Subcutaneous abdominal adipose tissue (tissue), 5 donors: ENCODE data around the gene TFF2.

ENCODE experiments used
- H3K27ac ChIP-seq: one replicate; pipeline ENCODE4 v1.7.0; 2013; ENCODE audit warnings: low read depth, mild to moderate bottlenecking, inconsistent platforms, low read length, moderate library complexity
- H3K27me3 ChIP-seq, 5 donors: one replicate each; pipeline ENCODE4 v1.7.0; 2013; ENCODE audit warnings: low read length in 5 of 5, inconsistent platforms in 1 of 5; ENCODE audit not compliant: control insufficient read depth in 5 of 5, insufficient read depth in 4 of 5
- H3K36me3 ChIP-seq, 5 donors: one replicate each; pipeline ENCODE4 v1.7.0; 2013; ENCODE audit warnings: low read length in 5 of 5; ENCODE audit not compliant: control insufficient read depth in 5 of 5, insufficient read depth in 5 of 5
- H3K4me1 ChIP-seq, 5 donors: one replicate each; pipeline ENCODE4 v1.7.0; 2013; ENCODE audit warnings: low read length in 5 of 5, mild to moderate bottlenecking in 3 of 5, moderate library complexity in 1 of 5; ENCODE audit not compliant: control insufficient read depth in 5 of 5, insufficient read depth in 5 of 5
- H3K4me3 ChIP-seq, 5 donors: one replicate each; pipeline ENCODE4 v1.7.0; 2013; ENCODE audit warnings: low read length in 5 of 5, low read depth in 1 of 5
- H3K9ac ChIP-seq, 5 donors: one replicate each; pipeline ENCODE4 v1.7.0; 2013; ENCODE audit warnings: low read length in 5 of 5, mild to moderate bottlenecking in 4 of 5, moderate library complexity in 3 of 5
- H3K9me3 ChIP-seq, 5 donors: one replicate each; pipeline ENCODE4 v1.7.0; 2013; ENCODE audit warnings: low read length in 5 of 5; ENCODE audit not compliant: control insufficient read depth in 5 of 5
- donor health status: healthy.
- donor health status: healthy.
- donor health status: healthy.
- donor health status: healthy.
- donor health status: healthy.

The TFF2 gene

DNA sequence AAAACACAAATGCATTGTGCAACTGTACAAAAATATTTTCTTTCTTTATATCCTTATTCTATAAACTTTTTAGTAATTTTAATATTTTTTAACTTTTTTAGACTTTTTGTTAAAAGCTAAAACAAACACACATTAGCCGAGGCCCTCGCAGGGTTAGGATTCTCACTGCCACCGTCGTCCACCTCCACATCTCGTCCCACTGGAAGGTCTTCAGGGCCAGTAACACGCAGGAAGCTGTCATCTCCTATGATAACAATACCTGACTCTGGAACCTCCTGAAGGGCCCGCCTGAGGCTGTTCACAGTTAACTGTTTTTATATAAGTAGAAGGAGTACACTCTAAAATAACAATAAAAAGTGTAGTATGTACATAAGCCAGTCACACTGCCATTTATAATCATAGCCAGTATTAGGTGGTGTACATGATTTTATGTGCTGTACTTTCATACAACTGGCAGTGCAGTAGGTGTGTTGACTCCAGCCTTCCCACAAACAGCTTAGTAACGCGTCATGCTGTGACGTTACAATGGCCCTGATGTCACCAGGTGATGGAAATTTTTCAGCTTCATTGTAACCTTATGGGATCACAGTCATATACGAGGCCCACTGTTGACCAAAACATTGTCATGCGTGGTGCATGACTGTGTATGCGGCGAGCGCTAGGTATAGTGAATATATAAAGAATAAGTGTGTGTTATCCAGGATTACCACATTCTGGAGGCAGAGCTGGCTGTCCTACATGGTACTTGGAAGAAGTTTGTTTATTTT lies 8.8 kb downstream of the TFF2 start:
- Histone ChIP-seq H3K9me3 (no peaks in the 10 kb centered on the region), H3K27me3 (peaks cover 0 to 12% (median 4%) of the 10 kb centered on the region in 5 donors), H3K4me3 (no peak overlapping the region), H3K27ac (no peak overlapping the region), H3K9ac (no peak overlapping the region), H3K4me1 (peaks cover 0 to 8% (median 0%) of the 10 kb centered on the region in 5 donors), H3K36me3 (no peaks in the 10 kb centered on the region)

DNA sequence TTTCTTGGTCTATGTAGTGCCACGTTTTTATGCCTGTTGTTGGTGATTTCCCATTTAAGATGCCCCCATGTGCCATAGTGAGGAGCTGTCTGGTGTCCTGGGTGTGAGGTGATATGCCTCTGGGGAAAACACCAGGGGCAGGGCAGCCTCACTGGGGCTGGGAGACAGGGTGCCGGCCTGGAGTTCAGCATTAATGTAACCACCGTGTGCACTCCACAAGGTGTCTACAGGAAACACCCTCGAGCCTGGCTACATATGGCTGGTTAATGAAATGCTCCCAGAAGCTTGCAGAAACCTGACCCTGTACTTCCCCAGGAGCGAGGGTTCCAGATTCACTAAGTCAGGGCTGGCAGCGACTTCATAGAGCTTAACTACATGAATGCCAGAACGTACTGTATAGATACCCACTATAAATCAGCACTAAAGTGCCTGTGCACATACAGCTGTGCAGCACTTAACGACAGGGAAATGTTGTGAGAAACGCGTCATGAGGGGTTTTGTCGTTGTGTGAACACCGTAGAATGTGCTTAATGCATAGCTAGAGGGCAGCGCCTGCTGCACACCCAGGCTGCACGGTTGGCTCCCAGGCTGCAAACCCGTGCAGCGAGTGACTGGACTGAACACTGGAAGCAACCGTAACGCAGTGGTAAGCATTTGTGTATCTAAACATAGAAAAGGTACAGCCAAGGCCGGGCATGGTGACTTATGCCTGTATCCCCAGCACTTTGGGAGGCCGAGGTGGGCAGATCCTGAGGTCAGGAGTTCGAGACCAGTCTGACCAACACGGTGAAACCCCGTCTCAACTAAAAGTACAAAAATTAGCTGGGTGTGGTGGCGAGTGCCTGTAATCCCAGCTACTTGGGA lies 10.4 kb downstream of the TFF2 start:
- Histone ChIP-seq H3K9ac (no peak overlapping the region), H3K4me1 (peaks cover 0 to 8% (median 0%) of the 10 kb centered on the region in 5 donors), H3K4me3 (no peak overlapping the region), H3K36me3 (no peaks in the 10 kb centered on the region), H3K9me3 (no peaks in the 10 kb centered on the region), H3K27ac (no peak overlapping the region), H3K27me3 (peaks cover 0 to 16% (median 8%) of the 10 kb centered on the region in 5 donors)

DNA sequence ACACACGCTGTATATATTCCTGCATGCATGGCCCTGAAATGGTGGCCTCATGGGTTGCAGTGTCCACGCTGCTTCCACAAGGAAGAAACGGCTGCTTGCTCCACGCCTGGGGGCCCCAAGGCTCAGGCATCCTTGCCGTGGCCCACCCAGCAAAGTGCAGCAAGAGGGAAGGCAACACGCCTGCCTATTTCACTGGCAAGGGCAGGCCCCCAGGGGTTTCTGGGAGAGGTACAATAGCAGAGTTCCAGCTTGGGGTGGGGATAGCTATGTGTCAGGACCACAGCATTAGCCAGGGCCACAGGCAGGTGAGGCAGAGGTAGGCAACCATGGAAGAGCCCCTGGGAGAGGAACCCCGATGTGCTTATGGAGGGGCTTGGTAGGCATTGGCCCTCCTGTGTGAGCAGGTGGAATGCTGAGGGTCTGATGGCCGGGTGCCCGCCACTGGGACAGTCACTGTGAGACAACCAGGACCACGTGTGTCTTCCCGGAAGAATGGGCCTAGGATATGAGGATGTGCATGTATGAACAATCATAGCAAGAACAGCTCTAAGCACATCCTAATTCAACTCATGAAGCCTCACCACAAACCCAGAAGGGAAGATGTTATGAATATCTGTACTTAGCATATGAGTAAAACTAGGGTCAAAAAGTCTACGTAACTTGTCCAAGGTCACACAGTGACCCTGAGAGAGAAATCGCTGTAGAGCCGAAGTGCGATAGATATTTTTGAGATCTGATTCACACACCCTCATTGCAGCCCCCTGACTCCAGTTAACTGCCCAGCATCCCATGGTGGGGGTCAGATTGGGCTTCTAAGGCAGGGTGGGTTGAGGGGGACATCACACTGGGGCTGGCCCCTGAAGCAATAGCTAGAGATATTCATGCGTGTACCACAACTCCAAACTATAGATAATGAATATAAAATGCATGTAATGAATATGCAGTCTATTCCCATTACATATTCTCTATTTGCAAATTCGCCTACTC lies 11.8 kb downstream of the TFF2 start:
- Histone ChIP-seq H3K4me3 (no peak overlapping the region), H3K9ac (no peak overlapping the region), H3K9me3 (no peaks in the 10 kb centered on the region), H3K27me3 (peaks cover 0 to 16% (median 8%) of the 10 kb centered on the region in 5 donors), H3K4me1 (peaks cover 0 to 8% (median 0%) of the 10 kb centered on the region in 5 donors), H3K27ac (no peak overlapping the region), H3K36me3 (no peaks in the 10 kb centered on the region)

DNA sequence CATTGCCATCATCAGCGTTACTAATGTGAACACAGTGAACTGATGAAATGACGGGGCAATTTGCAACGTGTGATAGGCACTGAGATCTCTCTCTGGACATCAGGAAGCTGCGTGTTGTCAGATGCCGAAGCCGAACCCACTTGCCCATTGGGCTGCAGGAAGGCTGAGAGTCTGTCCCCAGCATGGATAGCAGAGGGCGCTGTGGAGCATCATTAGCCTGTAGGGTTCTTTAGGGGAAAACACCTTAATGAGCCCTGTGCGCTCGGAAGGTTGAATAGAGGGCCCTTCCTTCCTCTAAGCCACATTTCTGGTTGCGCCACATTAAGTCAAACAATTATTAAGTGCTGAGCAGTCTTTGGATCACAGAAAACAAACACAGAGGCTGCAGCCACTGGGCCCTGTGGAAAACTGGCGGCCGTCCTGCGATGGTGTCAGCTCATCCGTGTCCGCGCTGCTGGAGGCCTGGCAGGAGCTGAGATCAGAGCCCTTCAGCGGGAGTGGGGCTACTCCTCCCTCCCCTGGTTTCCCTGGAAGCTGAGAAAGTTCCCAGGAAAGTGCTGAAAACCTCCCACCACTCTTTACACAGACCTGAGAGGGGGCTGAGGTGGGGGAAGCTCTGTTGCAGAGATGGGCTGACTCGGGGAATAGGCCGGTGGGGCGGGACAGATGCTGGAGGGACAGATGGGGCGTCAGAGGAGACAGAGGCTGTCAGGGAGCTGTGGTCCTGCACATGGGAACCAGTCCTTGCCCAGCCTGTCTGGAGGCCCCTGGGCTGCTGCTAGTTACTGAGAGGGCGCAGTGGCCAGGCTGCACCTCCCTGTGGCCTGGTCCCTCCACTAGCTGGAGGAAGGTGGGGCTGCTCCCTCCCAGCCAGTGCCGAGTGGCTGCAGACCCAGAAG lies 12.7 kb downstream of the TFF2 start:
- Histone ChIP-seq H3K27me3 (peaks cover 0 to 17% (median 7%) of the 10 kb centered on the region in 5 donors), H3K36me3 (no peaks in the 10 kb centered on the region), H3K4me3 (peak overlapping the region in 2 of 5 donors; percentile 9 to 14), H3K9me3 (no peaks in the 10 kb centered on the region), H3K4me1 (peaks cover 0 to 8% (median 0%) of the 10 kb centered on the region in 5 donors), H3K9ac (no peak overlapping the region), H3K27ac (no peak overlapping the region)

DNA sequence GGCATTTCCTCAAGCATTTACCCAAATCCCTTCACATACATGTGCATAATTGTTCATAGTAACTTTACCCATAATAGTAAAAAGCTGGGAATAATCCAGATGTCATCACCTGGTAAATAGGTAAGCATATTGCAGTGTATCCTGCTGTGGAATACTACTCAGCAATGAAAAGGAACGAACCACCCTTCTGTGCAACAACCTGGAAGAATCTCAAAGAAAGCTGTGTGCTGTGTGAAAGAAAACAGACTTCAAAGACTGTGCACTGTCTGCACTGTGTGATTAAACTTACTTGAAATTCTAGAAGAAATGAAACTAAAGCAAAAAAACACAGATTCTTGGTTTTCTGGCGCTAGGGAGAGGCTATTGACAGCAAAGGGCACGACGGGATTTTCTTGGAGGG lies 13.5 kb downstream of the TFF2 start:
- Histone ChIP-seq H3K36me3 (no peaks in the 10 kb centered on the region), H3K4me3 (no peak overlapping the region), H3K9me3 (peaks cover 0 to 3% (median 2%) of the 10 kb centered on the region in 5 donors), H3K4me1 (peaks cover 0 to 8% (median 0%) of the 10 kb centered on the region in 5 donors), H3K27me3 (peaks cover 2 to 24% (median 7%) of the 10 kb centered on the region in 5 donors), H3K27ac (no peak overlapping the region), H3K9ac (no peak overlapping the region)

DNA sequence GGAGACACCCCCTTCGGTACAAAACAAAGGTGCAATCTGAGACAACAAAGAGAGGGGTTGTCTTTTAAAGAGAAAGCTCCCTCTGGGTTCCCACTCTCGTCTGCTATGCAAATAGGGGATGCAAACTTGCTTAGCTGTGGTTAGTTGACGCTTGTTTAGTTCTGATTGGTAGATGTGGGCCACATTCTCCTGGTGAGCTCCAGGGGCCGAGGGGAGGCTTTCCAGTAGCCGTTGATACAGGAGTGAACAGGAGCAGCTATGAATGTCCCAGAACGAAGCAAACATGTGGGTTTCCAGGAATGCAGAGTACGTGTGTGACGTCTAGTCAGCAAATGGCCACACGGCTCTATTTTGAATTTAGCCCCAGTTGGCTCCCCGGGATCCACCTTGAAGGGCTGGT lies 14.7 kb downstream of the TFF2 start:
- Histone ChIP-seq H3K9ac (no peak overlapping the region), H3K36me3 (no peaks in the 10 kb centered on the region), H3K27ac (no peak overlapping the region), H3K4me1 (peaks cover 0 to 8% (median 0%) of the 10 kb centered on the region in 5 donors), H3K4me3 (no peak overlapping the region), H3K9me3 (peaks cover 0 to 12% (median 8%) of the 10 kb centered on the region in 5 donors), H3K27me3 (peaks cover 2 to 27% (median 7%) of the 10 kb centered on the region in 5 donors)

DNA sequence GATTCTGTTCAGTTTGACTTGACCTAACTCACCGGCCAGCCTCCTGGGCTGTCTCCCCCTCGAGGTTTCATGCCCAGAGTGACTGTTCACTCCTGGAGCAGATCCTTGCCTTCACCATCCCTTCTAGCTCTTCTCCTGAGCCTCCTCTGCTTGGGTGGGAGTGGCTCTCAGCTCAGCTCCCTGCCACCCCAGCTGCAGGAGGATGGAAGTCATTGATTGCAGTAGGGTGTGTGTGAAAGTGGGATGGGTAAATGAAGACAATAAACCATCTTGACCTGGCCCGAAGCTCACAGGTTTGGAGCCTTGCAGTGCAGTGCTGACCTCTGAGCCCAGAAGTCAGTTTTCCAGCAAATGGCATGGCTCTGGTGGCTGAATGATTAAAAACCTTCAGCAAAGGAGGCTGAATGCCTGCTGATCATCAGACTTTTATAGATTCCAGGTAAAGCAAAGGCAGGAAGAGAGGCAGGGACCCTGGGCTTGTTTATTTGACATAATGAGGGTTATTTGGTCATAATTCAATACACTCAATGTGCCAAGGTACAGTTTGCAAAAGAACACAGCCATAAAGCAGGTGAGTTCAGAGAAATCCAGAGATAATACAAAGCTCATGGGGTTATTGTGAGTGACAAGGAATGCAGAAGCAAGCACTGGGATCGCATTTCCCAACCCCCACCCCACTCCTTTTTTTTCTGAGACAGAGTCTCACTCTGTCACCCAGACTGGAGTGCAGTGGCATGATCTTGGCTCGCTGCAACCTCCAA lies 18.1 kb downstream of the TFF2 start:
- Histone ChIP-seq H3K9ac (no peak overlapping the region), H3K4me1 (peaks cover 0 to under 1% (median 0%) of the 10 kb centered on the region in 5 donors), H3K36me3 (no peaks in the 10 kb centered on the region), H3K27me3 (peaks cover 2 to 21% (median 3%) of the 10 kb centered on the region in 5 donors), H3K27ac (no peak overlapping the region), H3K9me3 (peaks cover 0 to 12% (median 8%) of the 10 kb centered on the region in 5 donors), H3K4me3 (no peak overlapping the region)

DNA sequence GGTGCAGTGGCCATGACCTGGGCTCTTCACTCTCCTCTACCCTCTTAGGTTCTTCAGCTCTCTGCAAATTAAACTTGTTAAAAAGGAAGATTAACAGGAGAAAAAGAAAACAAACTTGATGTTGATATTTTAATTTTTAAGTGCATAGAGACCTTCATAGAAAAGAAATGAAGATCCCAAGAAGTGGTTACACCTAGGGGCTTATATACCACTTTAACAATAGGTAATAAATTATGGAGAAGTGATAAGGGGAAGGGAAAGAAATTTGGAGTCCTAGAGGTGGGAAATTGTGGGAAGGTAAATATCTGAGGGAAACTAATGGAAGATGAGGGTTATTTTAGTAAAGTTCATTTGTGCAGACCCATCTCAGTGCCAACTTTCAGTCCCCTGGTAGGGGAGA lies 19.1 kb downstream of the TFF2 start:
- Histone ChIP-seq H3K36me3 (no peaks in the 10 kb centered on the region), H3K4me1 (no peaks in the 10 kb centered on the region), H3K27ac (no peak overlapping the region), H3K4me3 (no peak overlapping the region), H3K9me3 (peaks cover 0 to 12% (median 8%) of the 10 kb centered on the region in 5 donors), H3K9ac (no peak overlapping the region), H3K27me3 (peaks cover 2 to 18% (median 3%) of the 10 kb centered on the region in 5 donors)
